ENCODE data around the gene STX8.

The STX8 gene

GRCh38 chr17:9444687-9445086, 130.9 kb downstream of the STX8 start:
- no peak for DNase-seq (ENCODE audit: low read depth in 2 of 2)

- DNase-seq (ENCODE audit: low read depth in 2 of 2), result no peak
These were observed 131.8 kb downstream of the STX8 start for GRCh38 chr17:9443811-9444210.

GRCh38 chr17:9439851-9440250, 135.8 kb downstream of the STX8 start:
- no peak for DNase-seq (ENCODE audit: low read depth in 2 of 2)

GRCh38 chr17:9436630-9437029, 139.0 kb downstream of the STX8 start:
- DNase-seq (ENCODE audit: low read depth in 2 of 2), result no peak

- no peak for DNase-seq (ENCODE audit: low read depth in 2 of 2)
These were observed 140.5 kb downstream of the STX8 start for GRCh38 chr17:9435165-9435564.

- DNase-seq (ENCODE audit: low read depth in 2 of 2), result no peak
These were observed 141.0 kb downstream of the STX8 start for GRCh38 chr17:9434642-9435057.

GRCh38 chr17:9432934-9433421, 142.6 kb downstream of the STX8 start:
- DNase-seq (ENCODE audit: low read depth in 2 of 2), result no peak

- no peak for DNase-seq (ENCODE audit: low read depth in 2 of 2)
These were observed 143.3 kb downstream of the STX8 start for GRCh38 chr17:9432134-9432885.

- DNase-seq (ENCODE audit: low read depth in 2 of 2), result no peak
These were observed 144.0 kb downstream of the STX8 start for GRCh38 chr17:9431620-9432019.

- DNase-seq (ENCODE audit: low read depth in 2 of 2), result no peak
These were observed 147.9 kb downstream of the STX8 start for GRCh38 chr17:9427465-9428315.

- DNase-seq (ENCODE audit: low read depth in 2 of 2), result no peak
These were observed 151.5 kb downstream of the STX8 start for GRCh38 chr17:9424071-9424640.

- no peak for DNase-seq (ENCODE audit: low read depth in 2 of 2)
These were observed 154.1 kb downstream of the STX8 start for GRCh38 chr17:9421525-9421924.

GRCh38 chr17:9419932-9420453, 155.6 kb downstream of the STX8 start:
- no peak for DNase-seq (ENCODE audit: low read depth in 2 of 2)

GRCh38 chr17:9414471-9414870, 161.1 kb downstream of the STX8 start:
- DNase-seq (ENCODE audit: low read depth in 2 of 2), result no peak

GRCh38 chr17:9410737-9411136, 164.9 kb downstream of the STX8 start:
- no peak for DNase-seq (ENCODE audit: low read depth in 2 of 2)

- DNase-seq (ENCODE audit: low read depth in 2 of 2), result no peak
These were observed 165.3 kb downstream of the STX8 start for GRCh38 chr17:9410301-9410700.

GRCh38 chr17:9409878-9410277, 165.7 kb downstream of the STX8 start:
- no peak for DNase-seq (ENCODE audit: low read depth in 2 of 2)

- no peak for DNase-seq (ENCODE audit: low read depth in 2 of 2)
These were observed 166.5 kb downstream of the STX8 start for GRCh38 chr17:9408868-9409829.

- no peak for DNase-seq (ENCODE audit: low read depth in 2 of 2)
These were observed 167.2 kb downstream of the STX8 start for GRCh38 chr17:9408381-9408780.

- DNase-seq (ENCODE audit: low read depth in 2 of 2), result no peak
These were observed 169.5 kb downstream of the STX8 start for GRCh38 chr17:9406046-9406606.

GRCh38 chr17:9403257-9403656, 172.4 kb downstream of the STX8 start:
- DNase-seq (ENCODE audit: low read depth in 2 of 2), result no peak

Measured in stimulated activated CD4-positive, alpha-beta T cell treated with anti-CD3 and anti-CD28 coated beads, Interleukin-15, amount 100 ng/mL, for 48 hours (primary cell).